Ishikawa (cell line): ENCODE measurements around the gene SAV1.

Source experiments
- CEBPB ChIP-seq: IDR thresholded peaks from 2 replicates; pipeline ENCODE4 v1.6.1; 2012
- CREB1 ChIP-seq: IDR thresholded peaks from 2 replicates; pipeline ENCODE4 v1.6.1; 2012; ENCODE audit warnings: low read depth
- EGR1 ChIP-seq: IDR thresholded peaks from 2 replicates; pipeline ENCODE4 v1.6.1; 2012
- EP300 ChIP-seq: IDR thresholded peaks from 2 replicates; pipeline ENCODE4 v1.6.1; 2012; ENCODE audit warnings: borderline replicate concordance
- FOXM1 ChIP-seq: IDR thresholded peaks from 2 replicates; pipeline ENCODE4 v1.6.1; 2012; ENCODE audit warnings: low read depth, borderline replicate concordance
- MAX ChIP-seq: IDR thresholded peaks from 2 replicates; pipeline ENCODE4 v1.6.1; 2012
- NFIC ChIP-seq: IDR thresholded peaks from 2 replicates; pipeline ENCODE4 v1.6.1; 2012
- RAD21 ChIP-seq: IDR thresholded peaks from 2 replicates; pipeline ENCODE4 v1.6.1; 2012; ENCODE audit warnings: low read depth
- REST ChIP-seq: IDR thresholded peaks from 2 replicates; pipeline ENCODE4 v1.6.1; 2012; ENCODE audit warnings: low read depth, mild to moderate bottlenecking
- TAF1 ChIP-seq: IDR thresholded peaks from 2 replicates; pipeline ENCODE4 v1.6.1; 2012; ENCODE audit warnings: low read depth, mild to moderate bottlenecking
- TCF12 ChIP-seq: IDR thresholded peaks from 2 replicates; pipeline ENCODE4 v1.6.1; 2012; ENCODE audit warnings: low read depth
- TEAD4 ChIP-seq: IDR thresholded peaks from 2 replicates; pipeline ENCODE4 v1.6.1; 2012
- USF1 ChIP-seq: IDR thresholded peaks from 2 replicates; pipeline ENCODE4 v1.6.1; 2012
- YY1 ChIP-seq: IDR thresholded peaks from 2 replicates; pipeline ENCODE4 v1.6.1; 2012; ENCODE audit warnings: low read depth
- ZBTB7A ChIP-seq: IDR thresholded peaks from 2 replicates; pipeline ENCODE4 v1.6.1; 2012; ENCODE audit warnings: low read depth

The SAV1 gene

GRCh38 chr14:50705026-50705593, 37.0 kb upstream of the SAV1 start:
- TF ChIP-seq TCF12 (no peak), CREB1 (no peak), REST (no peak), EGR1 (no peak), CEBPB (no peak), EP300 (no peak), NFIC (no peak), ZBTB7A (no peak), USF1 (no peak), TAF1 (no peak), MAX (no peak), FOXM1 (no peak), TEAD4 (no peak), YY1 (no peak), RAD21 (no peak)

GRCh38 chr14:50704454-50705010, 36.4 kb upstream of the SAV1 start:
- no peak for TF ChIP-seq REST
- TF ChIP-seq TAF1 = no peak
- TF ChIP-seq RAD21 = no peak
- no peak for TF ChIP-seq FOXM1
- TF ChIP-seq USF1 = no peak
- no peak for TF ChIP-seq ZBTB7A
- TF ChIP-seq CREB1 = no peak
- TF ChIP-seq CEBPB = no peak
- no peak for TF ChIP-seq EP300
- no peak for TF ChIP-seq NFIC
- TF ChIP-seq TCF12 = no peak
- TF ChIP-seq EGR1 = no peak

- 0 out of 2 replicates have a peak, but pooled peaks have one; percentile 14 for TF ChIP-seq TEAD4
- no peak for TF ChIP-seq EGR1
- TF ChIP-seq CREB1 = no peak
- TF ChIP-seq ZBTB7A = no peak
- TF ChIP-seq YY1 = no peak
- no peak for TF ChIP-seq MAX
- TF ChIP-seq NFIC = peak; percentile 54; the same call in 1 of the 2 replicates
- no peak for TF ChIP-seq CEBPB
- 0 out of 2 replicates have a peak, but pooled peaks have one; percentile 27 for TF ChIP-seq USF1
- no peak for TF ChIP-seq REST
These were observed 29.7 kb upstream of the SAV1 start for GRCh38 chr14:50697659-50698290.

GRCh38 chr14:50688875-50689274, 20.8 kb upstream of the SAV1 start:
- TF ChIP-seq RAD21 (peak; percentile 32; the same call in 1 of the 2 replicates), YY1 (no peak)
